ENCODE data around the gene NOVA2.
"Not testable (repeated sequence)": the region's sequence is repeated elsewhere in the genome, so short reads cannot be mapped to it uniquely, and the experiment has no call there.

Gene NOVA2

DNA sequence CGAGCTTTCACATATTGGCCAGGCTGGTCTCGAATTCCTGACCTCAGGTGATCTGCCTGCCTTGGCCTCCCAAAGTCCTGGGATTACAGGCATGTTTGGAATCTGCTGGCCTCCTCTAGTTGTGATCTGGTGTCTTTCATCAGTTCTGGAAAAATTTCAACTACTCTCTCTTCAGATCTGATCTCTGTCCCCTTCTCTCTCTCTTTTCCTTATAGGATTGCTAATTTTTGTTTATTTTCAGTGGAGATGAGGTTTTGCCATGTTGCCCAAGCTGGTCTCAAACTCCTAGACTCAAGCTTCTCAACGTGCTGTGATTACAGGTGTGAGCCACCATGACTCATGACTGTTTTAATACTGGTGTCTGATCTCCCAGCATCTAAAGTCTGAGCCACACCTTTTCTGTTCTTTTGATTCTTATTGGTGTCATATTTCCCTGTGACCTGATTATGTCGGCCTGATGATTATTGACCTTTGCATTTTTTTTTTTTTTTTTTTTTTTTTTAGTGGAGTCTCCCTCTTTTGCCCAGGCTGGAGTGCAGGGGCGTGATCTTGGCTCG is 48.7 kb downstream of the NOVA2 start:
- no peak for DNase-seq (ENCODE audit: low read depth)

DNA sequence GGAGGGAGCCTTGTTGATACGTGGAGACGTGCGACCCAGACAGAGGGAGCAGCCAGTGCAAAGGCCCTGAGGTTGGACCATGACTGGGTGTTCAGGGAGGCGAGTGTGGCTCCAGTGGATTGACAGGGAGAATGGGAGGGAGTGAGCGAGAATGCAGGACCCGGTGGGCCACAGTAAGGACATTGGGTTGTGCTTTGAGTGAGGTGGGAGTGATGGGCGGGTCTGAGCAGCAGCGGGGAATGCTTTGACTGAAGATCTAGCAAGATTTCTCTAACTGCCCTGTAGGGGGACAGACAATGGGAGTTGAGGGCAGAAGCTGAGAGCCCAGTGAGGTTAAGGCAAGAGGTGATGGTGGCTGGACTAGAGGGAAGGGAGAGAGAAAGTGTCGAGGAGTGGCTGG is 51.4 kb downstream of the NOVA2 start:
- DNase-seq (ENCODE audit: low read depth): no peak

DNA sequence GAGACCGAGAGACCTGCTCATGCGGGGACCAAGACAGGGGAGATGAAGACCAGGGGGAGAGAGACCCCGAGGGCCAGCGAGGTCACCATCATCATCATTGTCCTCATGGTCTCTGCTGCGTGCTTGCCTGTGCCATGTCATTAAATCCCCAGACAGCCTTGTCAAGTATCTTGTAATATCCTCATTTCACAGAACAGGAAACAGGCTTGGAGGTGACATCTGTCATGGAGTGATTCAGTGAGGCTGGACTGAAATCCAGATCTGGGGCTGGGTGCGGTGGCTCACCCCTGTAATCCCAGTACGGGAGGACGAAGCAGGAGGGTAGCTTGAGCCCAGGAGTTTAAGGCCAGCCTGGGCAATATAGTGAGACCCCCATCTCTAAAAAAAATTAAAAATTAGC is 53.2 kb downstream of the NOVA2 start:
- no peak for DNase-seq (ENCODE audit: low read depth)

DNA sequence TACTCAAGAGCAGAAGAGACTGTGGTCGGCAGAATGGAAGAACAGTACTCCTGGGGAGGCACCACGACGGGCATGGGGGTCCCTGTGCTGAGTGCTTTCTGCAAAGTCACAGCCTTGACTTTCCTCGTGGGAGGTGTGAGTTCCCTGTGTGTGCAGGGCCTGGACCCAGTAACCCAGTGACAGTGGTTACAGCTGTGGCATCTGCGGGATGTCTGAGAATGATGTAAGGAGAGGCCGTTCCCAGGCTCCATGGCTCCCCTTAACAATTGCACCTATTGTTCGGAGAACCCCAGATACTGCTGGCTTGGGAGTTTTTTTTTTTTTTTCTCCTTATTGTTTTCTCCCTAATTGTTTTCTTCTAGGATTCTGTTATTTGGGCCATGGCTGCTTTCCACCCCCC is 54.0 kb downstream of the NOVA2 start:
- no peak for DNase-seq (ENCODE audit: low read depth)

DNA sequence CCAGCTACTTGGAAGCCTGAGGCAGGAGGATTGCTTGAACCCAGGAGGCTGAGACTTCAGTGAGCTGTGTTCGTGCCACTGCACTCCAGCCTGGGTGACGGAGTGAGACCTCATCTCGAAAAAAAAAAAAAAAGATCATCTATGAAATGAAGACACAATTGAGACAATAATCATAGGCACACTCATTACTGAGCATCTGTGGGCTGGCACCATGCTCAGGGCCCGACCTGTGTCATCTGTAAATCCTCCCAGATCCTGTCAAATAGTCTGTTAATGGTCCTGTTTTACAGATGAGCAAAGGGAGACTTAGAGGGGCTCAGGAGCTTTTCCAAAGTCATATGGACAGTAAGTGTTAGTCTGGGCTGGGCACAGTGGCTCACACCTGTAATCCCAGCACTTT is 54.9 kb downstream of the NOVA2 start:
- no peak for DNase-seq (ENCODE audit: low read depth)

DNA sequence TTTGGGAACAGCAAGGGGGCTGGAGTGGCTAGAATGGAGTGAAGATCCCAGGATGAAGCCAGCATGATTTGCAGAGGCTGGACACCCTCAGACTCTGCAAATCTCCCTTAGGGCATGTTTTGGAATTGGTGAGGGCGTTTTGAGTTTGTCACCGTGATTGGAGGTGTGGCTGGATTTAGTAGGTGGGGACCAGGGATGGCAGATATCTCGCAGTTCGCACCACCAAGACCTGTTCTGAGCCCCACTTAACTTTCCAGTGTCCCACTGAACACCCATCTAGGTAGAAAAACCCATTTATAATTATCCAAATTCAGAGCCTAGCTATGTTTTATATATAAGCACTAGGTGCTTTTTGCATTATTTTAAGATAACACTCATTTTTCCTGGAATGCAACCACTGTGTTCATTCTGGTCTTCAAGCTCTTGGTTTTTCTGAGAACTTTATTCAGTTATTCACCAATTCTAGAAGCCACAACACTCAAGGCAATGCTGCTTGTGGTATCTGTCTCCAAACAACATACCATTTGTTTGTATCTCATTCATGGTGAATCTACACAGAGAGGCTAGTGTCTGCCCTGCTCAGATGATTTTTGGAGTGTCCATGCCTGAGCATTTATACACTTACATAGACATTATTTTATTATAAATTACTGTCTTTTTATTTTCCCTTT is 56.1 kb downstream of the NOVA2 start:
- no peak for DNase-seq (ENCODE audit: low read depth)

DNA sequence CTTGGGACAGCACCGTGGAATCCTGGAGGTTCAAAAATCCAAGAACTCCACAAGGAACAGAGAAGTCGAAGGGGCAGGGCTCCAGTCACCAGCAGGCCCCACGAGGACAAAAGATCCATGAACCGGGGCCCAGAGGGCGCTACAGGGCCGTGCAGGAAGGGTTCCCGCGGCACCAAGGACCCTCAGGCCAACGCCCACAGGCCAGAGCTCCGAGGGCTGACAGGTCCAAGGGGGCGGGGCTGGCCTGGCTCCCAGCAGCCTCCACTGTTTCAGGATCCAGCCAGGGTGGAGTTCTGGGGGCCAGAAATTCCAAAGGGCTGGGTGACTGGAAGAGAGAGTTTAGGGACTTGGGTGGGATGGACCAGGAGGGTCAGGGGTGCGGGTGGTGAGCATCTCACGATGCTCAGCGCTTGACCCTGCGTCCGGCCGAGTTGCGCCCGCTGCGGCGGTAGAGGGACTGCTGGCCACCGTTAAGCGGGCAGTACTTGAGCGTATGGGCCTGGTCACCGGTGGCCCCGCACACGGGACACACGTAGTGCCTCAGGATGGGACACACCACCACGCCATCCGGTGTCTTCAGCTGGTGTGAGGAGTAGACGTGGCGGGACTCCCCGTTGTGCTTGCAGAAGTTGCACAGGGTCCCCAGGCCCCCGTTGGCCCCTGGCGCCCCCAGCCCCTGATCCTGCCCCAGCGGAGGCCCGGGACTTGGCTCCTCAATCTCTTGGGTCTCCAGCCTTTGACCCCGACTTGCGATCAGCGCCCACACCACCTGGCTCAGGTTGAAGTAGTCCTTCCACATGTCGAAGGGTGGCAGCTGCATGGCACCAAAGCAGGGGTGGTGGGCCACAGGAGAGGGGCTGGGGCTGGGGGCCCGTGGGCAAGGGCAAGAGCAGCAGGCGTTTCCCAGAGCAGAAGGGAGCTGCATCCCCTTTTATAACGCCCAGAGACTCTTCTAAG is 59.5 kb downstream of the NOVA2 start, which contains the start of gene NANOS2:
Gene NANOS2, minus strand, starts transcription at position 905 of the 957 bp plus-strand sequence. Its CDS starts 85 bp downstream, at position 820.
- DNase-seq (ENCODE audit: low read depth): no peak

DNA sequence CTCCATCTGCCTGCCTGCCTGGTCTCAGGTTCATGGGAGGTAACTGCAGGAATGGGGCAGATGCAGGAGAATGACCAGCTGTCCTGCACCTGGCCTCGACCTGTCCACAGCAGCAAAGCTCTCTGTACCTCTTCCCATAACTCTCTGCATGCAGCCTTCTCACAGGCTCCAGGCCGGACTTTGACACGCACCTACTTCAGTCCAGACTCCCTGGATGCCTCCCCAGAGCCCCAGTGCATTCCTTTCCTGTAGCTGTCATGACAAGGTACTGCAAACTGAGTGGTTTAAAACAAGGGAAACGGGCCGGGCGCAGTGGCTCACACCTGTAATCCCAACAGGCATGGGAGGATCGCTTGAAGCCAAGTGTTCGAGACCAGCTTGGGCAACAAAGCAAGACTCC is 62.4 kb downstream of the NOVA2 start:
- DNase-seq (ENCODE audit: low read depth): no peak

DNA sequence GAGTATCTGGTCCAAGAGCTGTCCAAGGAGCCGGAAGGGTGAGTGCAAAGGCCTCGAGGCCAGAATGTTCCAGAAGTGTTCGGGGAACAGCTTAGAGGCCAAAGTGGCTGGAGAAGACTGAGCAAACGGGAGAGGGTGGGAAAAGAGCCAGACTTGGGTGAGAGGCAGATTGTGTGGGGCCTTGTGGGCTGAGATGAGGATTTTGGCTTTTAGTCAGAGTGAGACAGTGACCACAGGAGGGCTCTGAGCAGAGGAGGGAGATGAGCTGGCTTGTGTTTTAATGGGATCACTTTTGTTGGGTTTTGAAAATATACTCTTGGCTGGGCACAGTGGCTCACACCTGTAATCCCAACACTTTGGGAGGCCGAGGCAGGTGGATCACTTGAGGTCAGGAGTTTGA is 64.7 kb downstream of the NOVA2 start:
- DNase-seq (ENCODE audit: low read depth): no peak

DNA sequence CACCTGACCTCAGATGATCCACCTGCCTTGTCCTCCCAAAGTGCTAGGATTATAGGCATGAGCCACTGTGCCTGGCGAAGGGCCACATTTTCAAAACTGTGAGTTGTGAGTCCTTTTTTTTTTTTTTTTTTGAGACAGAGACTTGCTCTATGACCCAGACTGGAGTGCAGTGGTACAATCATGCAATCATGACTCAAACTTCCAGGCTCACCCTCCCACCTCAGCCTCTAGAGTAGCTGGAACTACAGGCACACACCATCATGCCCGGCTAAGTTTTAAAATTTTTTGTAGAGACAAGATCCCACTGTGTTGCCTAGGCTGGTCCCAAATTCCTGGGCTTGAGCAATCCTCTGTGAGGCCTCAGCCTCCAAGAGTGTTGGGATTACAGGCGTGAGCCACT is 67.4 kb downstream of the NOVA2 start:
- no peak for DNase-seq (ENCODE audit: low read depth)

DNA sequence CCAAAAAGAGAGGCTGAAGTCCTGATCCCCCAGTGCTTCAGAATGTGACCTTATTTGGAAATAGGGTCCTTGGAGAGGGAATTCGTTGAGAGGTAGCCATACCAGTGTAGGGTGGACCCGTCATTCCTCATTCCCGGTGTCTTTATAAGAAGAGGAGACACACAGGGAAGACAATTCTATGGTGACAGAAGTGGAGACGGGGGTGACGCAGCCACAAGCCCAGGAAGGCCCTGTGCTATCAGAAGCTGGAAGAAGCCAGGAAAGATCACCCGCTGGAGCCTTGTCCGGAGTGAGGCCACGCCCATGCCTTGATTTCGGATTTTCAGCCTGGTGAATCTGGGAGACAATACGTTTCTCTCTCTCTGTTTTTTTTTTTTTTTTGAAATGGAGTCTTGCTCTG is 68.7 kb downstream of the NOVA2 start:
- no peak for DNase-seq (ENCODE audit: low read depth)

DNA sequence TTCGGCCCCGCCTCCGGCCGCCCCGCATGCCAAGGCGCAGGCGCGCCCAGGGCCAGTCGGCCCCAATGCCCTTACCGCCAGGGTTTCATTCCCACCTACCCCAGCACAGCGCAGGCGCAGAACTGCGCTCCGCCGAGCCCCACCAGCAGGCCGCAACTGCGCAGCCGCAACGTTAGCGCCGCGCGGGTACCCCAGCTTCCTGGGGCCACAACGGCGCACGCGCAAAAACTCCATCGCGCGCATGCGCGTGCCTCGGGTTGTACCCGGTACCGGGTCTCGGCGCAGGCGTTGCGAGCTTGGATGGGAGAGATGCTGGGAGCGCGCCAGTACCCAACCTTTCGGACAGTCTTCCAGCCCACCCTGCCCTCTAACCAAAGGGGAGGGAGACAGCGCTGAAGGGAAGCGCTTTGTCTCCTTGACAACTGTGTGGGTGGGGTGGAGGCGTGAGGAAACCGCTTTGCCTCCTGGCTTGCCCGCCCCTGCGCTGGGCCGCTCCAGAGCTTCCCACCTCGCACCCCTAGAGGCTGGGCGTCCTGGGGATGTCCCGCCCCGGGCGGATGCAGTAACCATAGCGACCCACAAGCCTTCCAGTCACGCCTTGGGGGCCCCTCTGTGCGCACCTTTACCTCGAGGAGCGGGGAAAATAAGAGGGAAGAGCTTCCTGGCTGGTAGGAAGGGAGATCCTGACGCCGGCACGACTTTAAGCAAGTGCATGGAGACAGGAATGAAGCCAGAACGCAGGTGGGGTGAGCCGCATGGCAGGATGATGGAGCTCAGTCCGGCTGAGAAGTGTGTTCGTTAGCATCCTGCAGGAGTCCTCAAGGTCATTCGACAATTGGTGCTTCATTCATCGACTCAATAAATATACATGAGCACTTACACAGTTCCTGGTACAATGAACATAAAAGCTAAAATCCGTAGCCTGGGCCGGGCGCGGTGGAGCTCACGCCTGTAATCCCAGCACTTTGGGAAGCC is 70.7 kb downstream of the NOVA2 start:
- DNase-seq (ENCODE audit: low read depth): peak; percentile 98

DNA sequence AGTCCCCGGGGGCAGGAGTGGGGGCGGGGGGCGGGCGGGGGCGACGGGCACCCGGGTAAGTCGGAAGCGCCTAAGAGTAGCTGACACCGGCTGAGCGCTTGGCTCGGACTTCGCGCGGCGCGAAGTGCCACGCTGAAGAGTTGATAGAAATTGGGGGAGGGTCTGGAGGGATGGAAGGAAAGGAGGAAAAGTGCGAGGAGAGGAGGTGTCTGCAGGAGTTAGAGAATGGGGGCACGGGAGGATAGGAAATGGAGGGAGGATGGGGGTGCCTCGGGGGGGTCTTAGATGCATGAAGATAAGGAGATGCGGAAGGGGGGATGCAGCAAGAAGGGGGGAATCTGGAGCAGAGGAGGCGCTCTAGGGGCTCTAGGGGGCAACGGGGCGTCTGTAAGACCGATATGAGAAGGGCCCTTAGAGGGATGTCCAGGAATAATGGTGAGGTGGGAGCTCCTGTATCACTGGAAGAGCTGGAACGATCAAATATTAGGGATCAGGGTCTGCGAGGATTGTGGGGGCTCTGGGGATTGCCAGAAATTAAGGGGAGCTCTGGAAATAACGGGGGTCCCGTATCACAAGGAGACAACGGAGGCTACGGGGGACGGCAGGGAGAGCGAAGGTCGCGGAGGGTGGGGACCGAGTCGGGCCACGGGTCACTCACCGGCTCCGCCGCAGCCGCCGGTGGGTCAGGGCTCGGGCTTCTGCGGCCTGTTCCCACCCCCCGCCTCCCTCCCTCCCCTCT is 71.6 kb downstream of the NOVA2 start, which contains the start of gene MYPOP:
Gene MYPOP, minus strand, starts transcription at position 702 of the 739 bp plus-strand sequence. CDS start 840 bp downstream, outside the sequence.
- DNase-seq (ENCODE audit: low read depth): no peak

DNA sequence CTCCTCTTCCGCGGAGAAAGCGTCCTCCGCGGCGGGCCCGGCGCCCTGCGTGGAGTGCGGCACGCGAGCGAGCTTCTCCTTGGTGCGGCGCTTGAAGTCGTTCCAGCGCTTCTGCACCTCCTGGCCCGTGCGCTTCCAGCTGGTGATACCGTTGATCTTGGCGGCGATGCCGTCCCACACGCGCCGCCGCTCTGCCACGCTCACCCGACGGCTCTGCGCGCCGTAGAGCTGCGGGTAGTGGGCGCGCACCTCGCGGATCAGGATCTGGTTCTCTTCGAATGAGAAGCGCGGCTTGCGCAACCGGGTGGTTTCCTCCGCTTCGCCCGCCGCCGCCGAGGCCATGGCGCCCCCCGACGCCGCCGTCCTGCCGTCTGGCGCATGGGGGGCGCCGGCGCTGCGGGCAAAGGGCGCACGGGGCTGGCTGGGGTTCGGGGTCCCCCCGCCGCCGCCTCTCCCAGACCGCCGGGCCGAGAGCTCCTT is 72.2 kb downstream of the NOVA2 start:
- DNase-seq (ENCODE audit: low read depth): no peak

DNA sequence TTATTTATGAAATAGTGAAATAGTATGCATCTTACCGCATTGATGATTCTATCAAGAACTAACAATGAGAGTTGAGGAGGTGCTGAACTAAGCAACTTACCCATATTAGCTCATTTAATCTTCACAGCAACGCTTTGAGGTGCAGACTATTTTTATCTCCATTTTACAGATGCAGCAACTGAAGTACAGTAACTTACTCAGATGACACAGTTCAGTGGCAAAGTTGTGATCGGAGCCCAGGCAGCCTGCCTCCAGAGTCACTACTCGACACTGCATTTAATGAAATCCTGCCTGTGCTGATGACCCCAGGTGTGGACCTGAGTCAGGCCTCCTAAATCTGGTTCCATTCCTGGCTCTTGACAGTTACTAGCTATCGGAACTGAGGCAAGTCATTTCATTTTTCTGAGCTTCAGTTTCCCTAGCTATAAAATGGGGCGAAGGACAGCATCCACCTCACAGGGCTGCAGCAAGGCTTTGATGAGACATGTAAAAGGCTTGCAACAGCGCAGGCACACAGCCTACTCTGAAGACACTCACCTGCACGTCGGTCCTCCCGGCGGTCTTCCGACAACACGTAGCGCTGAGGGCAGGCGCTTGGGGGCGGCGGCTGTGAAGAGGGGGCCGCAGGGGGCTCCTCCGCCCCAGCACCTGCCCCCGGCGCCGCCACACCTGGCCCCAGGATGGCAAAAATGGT is 72.8 kb downstream of the NOVA2 start:
- DNase-seq (ENCODE audit: low read depth): no peak

DNA sequence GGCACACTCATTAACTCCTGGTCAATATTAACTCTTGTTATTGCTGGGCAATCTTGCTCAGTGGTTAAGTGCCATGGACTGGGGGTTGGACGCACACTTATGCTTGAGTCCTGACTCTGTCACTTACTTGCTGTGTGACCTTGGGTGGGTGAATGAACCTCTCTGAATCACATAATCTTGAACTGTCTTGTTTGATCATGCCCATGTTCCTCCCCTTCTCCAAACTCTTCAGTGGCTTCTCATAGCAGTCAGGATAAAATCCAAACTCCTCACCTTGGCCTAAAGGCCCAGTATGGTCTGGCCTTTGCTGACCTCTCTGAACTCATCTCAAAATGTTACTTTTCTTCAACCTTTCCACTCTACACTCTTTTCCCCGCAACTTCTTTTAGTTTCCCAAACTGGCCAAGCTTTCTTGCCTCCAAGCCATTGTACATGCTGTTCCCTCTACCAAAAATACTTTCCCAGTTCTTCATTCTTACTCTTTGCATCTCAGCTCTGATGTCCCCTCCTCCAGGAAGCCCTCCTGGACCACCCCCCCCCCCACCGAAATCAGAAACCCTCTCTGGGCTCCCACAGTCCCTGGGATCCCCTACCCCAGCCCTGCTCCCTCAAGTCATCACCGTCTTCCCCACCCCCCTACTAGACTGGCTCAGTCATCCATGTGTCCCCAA is 73.6 kb downstream of the NOVA2 start:
- DNase-seq (ENCODE audit: low read depth): no peak

DNA sequence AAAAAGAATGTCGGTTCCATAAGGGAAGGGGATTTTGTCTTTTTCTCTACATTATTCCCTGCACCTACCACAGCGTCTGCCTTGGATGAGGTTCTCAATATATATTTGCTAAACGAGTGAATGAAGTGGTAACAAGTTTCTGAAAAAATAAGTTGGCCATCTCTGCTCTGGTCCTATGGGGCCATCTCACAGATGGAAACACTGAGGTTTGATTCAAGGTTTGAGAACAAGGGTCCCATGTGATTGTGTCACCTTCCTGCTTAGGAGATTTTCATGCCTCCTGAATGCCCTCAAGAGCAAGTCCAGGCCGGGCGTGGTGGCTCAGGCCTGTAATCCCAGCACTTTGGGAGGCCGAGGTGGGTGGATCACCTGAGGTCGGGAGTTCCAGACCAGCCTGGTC is 74.4 kb downstream of the NOVA2 start:
- DNase-seq (ENCODE audit: low read depth): no peak

DNA sequence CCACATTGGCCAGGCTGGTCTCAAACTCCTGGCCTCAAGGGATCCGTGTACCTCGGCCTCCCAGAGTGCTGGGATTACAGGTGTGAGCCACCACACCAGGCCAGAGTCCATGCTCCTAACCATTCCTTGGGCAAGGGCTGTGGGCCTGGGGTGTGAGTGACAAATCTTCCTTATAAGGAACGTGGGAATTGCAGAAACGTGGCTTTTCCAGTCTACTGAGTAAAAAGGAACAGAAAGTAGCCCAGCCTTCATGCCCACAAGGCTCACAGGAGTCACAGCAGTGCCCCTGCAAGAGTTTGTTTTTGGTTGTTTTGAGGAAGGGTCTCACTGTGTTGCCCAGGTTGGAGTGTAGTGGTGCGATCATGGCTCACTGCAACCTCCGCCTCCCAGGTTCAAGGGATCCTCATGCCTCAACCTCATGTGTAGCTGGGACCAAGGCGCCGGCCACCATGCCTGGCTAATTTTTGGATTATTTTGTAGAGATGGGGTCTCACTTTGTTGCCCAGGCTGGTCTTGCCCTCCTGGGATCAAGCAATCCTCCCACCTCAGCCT is 76.3 kb downstream of the NOVA2 start:
- DNase-seq (ENCODE audit: low read depth): no peak

DNA sequence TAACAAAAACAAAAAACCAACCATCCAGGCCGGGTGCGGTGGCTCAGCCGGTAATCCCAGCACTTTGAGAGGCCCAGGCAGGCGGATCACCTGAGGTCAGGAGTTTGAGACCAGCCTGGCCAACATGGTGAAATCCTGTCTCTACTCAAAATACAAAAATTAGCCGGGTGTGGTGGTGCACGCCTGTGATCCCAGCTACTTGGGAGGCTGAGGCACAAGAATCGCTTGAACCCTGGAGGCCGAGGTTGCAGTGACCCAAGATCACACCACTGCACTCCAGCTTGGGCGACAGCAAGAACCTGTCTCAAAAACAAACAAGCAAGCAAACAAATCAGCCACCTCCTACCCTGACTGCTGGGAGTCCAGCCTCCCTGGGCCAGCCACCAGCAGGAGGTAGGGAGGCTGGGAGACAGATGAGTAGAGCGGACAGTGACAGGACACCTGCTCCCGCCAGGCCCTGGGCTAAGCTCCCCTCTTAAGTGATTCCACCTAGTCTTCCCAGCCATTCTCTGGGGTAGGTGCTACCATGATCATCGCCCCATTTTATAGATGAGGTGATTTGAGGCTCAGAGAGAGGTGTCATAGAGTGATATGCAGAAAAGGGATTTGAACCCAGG is 77.6 kb downstream of the NOVA2 start:
- DNase-seq (ENCODE audit: low read depth): not testable (repeated sequence)

All from stimulated activated CD8-positive, alpha-beta memory T cell treated with anti-CD3 and anti-CD28 coated beads, Interleukin-15, amount 100 ng/mL, for 1 hour (primary cell).